ENCODE data around the gene NUCB2.
A peak's percentile ranks its signal among the peaks of the same experiment; 100 is the strongest.
"Not testable (repeated sequence)": the region's sequence is repeated elsewhere in the genome, so short reads cannot be mapped to it uniquely, and the experiment has no call there.

Gene NUCB2

DNA sequence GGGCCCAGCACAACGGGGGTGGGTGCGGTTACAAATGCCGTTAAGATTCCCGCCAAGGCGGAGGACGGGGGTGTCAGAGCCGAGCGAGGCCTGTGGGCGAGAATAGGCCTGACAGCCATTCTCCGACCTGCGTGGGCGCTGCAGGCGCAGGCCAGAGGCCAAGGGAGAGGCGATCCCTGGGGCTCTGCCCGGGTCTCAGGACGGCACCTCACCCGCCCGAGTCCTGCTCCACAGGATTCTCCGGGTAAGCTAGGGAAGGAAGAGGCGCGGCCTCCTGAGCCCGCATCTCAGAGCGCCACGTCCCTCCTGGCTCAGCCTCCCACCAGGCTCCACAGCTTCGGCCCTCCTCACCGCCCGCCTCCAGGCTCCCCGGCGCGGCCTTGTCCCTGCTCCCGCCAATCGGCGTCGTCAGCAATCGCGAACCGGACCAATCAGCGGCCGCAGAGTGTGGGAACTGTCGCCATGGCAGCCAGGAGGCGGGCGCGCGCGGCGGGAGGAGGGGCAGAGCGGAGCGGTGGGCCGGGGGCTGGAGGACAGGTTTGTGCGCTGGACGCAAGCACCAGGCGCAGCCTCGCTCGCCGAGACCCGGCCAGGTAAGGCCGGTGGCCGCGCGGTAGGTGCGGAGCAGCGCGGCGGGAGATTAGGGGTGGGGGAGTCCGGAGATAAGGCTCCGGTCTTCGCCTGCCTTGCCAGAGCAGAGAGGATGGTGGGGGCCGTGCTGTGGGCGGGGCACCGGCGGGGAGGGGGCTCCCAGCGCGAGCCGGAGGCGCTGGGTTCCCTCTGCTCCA lies at the start of gene NUCB2:
NUCB2 (plus strand) TSS at position 504 of the 788 bp plus-strand sequence. CDS start 18,585 bp downstream, outside the sequence.
- TF ChIP-seq, protein P1, sequence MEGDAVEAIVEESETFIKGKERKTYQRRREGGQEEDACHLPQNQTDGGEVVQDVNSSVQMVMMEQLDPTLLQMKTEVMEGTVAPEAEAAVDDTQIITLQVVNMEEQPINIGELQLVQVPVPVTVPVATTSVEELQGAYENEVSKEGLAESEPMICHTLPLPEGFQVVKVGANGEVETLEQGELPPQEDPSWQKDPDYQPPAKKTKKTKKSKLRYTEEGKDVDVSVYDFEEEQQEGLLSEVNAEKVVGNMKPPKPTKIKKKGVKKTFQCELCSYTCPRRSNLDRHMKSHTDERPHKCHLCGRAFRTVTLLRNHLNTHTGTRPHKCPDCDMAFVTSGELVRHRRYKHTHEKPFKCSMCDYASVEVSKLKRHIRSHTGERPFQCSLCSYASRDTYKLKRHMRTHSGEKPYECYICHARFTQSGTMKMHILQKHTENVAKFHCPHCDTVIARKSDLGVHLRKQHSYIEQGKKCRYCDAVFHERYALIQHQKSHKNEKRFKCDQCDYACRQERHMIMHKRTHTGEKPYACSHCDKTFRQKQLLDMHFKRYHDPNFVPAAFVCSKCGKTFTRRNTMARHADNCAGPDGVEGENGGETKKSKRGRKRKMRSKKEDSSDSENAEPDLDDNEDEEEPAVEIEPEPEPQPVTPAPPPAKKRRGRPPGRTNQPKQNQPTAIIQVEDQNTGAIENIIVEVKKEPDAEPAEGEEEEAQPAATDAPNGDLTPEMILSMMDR (conservative IDR thresholded peaks at IDR 0.05) = no peak
- TF ChIP-seq ZFX (IDR thresholded peaks at IDR 0.05) = peak; percentile 65
- H3K27ac ChIP-seq = peak within 1 kb of the TSS; percentile 99

DNA sequence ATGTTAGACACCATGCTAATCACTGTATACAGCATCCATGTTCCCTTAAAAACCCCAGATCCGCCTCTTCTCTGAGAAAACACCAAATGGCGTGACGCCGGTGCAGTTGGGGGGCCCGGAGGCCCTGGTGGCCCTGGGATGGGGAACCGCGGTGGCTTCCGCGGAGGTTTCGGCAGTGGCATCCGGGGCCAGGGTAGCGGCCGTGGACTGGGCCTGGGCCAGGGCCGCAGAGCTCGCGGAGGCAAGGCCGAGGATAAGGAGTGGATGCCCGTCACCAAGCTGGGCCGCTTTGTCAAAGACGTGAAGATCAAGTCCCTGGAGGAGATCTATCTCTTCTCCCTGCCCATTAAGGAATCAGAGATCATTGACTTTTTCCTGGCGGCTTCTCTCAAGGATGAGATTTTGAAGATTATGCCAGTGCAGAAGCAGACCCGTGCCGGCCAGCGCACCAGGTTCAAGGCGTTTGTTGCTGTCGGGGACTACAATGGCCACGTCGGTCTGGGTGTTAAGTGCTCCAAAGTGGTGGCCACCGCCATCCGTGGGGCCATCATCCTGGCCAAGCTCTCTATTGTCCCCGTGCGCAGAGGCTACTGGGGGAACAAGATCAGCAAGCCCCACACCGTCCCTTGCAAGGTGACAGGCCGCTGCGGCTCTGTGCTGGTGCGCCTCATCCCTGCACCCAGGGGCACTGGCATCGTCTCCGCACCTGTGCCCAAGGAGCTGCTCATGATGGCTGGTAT lies 48.2 kb upstream of the NUCB2 start:
- not testable (repeated sequence) for H3K27ac ChIP-seq

DNA sequence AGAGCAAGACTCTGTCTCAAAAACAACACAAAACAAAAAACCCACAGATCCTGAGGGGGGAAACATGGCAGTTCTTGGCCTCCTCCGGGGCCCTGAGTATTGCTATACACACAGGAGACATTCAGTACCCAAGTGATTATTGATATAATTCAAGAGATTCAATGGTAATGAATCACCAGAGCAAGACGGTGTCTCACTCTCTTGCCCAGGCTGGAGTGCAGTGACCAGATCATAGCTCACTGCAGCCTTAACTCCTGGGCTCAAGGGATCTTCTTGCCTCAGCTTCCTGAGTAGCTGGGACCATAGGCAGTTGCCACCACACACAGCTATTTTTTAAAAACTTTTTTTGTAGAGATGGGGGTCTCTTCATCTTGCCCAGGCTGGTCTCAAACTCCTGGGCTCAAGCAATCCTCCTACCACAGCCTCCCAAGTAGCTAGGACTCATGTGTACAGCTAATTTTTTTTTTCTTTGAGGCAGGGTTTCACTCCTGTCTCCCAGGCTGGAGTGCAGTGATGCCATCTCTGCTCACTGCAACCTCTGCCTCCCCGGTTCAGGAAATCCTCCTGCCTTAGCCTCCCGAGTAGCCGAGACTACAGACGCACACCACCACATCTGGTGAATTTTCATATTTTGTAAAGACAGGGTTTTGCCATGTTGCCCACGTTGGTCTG lies 46.9 kb upstream of the NUCB2 start:
- TF ChIP-seq, protein P1 (conservative IDR thresholded peaks at IDR 0.05) = no peak
- TF ChIP-seq ZFX (IDR thresholded peaks at IDR 0.05) = no peak
- no peak overlapping the region for H3K27ac ChIP-seq

DNA sequence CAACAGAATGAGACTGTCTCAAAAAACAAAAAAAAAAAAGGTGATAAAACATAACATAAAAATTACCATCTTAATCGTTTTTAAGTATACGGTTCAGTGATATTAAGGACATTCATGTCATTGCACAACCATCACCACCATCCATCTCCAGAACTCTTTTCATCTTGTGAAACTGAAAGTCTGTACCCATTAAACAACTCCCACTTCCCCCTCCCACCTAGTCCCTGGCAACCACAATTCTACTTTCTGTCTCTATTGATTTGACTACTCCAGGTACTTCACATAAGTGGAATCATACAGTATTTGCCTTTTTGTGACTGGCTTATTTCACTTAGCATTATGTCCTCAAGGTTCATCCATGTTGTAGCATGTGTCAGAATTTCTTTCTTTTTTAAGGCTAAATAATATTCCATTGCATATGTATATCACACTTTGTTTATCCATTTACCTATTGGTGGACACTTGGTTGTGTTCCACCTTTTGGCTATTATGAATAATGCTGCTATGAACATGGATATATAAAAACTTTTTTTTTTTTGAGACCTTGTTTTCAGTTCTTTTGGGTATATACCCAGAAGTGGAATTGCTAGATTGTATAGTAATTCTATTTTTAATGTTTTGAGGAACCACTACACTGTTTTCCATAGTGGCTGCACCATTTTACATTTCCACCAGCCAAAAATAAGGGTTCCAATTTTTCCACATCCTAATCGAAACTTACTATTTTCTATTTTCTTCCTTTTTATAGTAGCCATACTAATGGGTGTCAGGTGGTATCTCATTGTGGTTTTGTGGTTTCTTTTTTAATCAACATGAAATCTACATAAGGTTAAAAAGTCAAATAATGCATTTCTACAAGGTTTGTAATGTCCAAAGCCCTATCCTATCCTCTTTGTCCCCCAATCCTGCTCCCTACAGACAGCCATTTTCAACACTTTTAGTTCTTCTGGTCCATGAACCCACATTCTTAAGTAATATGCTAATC lies 45.4 kb upstream of the NUCB2 start:
- no peak overlapping the region for H3K27ac ChIP-seq

DNA sequence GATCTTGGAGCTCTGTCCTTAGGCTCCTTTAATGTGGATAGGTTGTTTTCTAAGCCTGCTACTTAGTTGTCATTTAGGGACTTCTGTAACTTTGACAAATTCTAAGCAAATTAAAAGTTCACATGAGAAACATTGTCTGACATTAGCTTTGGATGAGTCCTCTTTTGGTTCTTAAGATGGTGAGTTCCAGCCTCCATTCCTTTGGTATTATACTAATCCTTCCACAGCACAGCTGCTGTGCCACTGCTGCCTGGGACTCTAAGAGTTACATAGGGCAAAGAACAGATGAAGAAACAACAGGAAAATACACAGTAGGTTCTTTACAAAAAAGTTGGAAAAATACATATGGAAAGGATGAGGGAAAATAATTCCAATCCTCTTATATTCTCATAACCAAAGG lies 43.4 kb upstream of the NUCB2 start:
- no peak overlapping the region for H3K27ac ChIP-seq
- no peak for TF ChIP-seq ZFX (IDR thresholded peaks at IDR 0.05)
- TF ChIP-seq, protein P1 (conservative IDR thresholded peaks at IDR 0.05) = no peak

More for the DNA sequence above, 45.4 kb upstream of the NUCB2 start:
- no peak for TF ChIP-seq ZFX (IDR thresholded peaks at IDR 0.05)
- TF ChIP-seq, protein P1 (conservative IDR thresholded peaks at IDR 0.05) = no peak

DNA sequence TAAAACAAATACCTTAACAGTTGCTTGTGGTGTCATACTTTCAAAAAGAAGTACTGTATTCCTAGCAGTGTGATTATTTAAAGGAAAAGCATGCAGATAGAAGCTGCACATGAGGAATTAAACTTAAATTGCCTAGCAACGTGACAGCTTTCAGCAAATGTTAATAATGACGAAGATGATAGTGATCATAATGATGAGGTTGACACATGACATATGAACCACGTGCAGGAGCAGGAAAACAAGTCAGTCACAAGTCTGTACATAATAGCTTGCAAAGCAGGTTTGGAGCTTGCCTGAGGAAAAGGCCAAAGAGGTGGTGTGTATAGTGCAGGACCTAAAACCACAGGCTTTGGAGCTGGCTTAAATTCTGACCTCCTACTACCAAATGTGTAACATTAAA lies 38.2 kb upstream of the NUCB2 start:
- TF ChIP-seq, protein P1 (conservative IDR thresholded peaks at IDR 0.05) = no peak
- no peak for TF ChIP-seq ZFX (IDR thresholded peaks at IDR 0.05)
- H3K27ac ChIP-seq = peak overlapping the region; percentile 44

DNA sequence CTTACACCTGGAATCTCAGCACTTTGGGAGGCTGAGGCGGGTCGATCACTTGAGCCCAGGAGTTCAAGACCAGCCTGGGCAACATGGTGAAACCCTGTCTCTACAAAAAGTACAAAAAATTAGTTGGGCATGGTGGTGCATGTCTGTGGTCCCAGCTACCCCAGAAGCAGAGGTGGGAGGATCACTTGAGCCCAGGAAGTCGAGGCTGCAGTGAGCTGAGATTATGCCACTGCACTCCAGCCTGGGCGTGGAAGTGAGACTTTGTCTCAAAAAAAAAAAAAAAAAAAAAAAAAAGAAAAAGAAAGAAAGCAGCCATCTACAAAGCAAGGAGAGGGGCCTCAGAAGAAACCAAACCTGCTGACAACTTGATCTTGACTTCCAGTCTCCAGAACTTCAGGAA lies 36.6 kb upstream of the NUCB2 start:
- H3K27ac ChIP-seq = not testable (repeated sequence)

Data from C4-2B (cell line).